ENCODE results near the gene LBR. TPM values are rescaled to one million over a fixed set of nuclear protein-coding genes. Genes with fewer than 3 reads are reported as not detected.

The LBR gene
- total RNA-seq, 1 donor from 2014 or later = 55.5 TPM

GRCh38 chr1:225464851-225465792 lies 37.3 kb upstream of the LBR start:
- no peak for DNase-seq (ENCODE audit: low spot score)

GRCh38 chr1:225462714-225463574 lies 35.1 kb upstream of the LBR start:
- DNase-seq (ENCODE audit: low spot score) = no peak

- DNase-seq (ENCODE audit: low spot score) = no peak
These were observed 34.5 kb upstream of the LBR start for GRCh38 chr1:225462429-225462713.

GRCh38 chr1:225461533-225462428 lies 33.9 kb upstream of the LBR start:
- DNase-seq (ENCODE audit: low spot score) = no peak

GRCh38 chr1:225460737-225461532 lies 33.1 kb upstream of the LBR start:
- DNase-seq (ENCODE audit: low spot score) = no peak

- no peak for DNase-seq (ENCODE audit: low spot score)
These were observed 32.3 kb upstream of the LBR start for GRCh38 chr1:225460021-225460736.

- DNase-seq (ENCODE audit: low spot score) = no peak
These were observed 30.4 kb upstream of the LBR start for GRCh38 chr1:225458222-225458631.

GRCh38 chr1:225454733-225455132 lies 26.9 kb upstream of the LBR start:
- DNase-seq (ENCODE audit: low spot score) = no peak

- no peak for DNase-seq (ENCODE audit: low spot score)
These were observed 26.2 kb upstream of the LBR start for GRCh38 chr1:225453797-225454648.

- DNase-seq (ENCODE audit: low spot score) = no peak
These were observed 24.1 kb upstream of the LBR start for GRCh38 chr1:225451840-225452515.

GRCh38 chr1:225451340-225451739 lies 23.5 kb upstream of the LBR start:
- no peak for DNase-seq (ENCODE audit: low spot score)

GRCh38 chr1:225450491-225451191 lies 22.8 kb upstream of the LBR start:
- DNase-seq (ENCODE audit: low spot score) = no peak

GRCh38 chr1:225449774-225450173 lies 21.9 kb upstream of the LBR start:
- DNase-seq (ENCODE audit: low spot score) = no peak

GRCh38 chr1:225449261-225449660 lies 21.4 kb upstream of the LBR start:
- peak; percentile 89 for DNase-seq (ENCODE audit: low spot score)

- DNase-seq (ENCODE audit: low spot score) = no peak
These were observed 20.4 kb upstream of the LBR start for GRCh38 chr1:225448146-225448805.

- DNase-seq (ENCODE audit: low spot score) = peak; percentile 72
These were observed 19.8 kb upstream of the LBR start for GRCh38 chr1:225447650-225448089.

GRCh38 chr1:225446981-225447615 lies 19.3 kb upstream of the LBR start:
- no peak for DNase-seq (ENCODE audit: low spot score)

Measured in mucosa of gallbladder (tissue), 1 donor.